T-helper 1 cell treated with Interleukin-12 subunit alpha and Interleukin-12 subunit beta and Interleukin-4 antibody, amounts not matched to agents 30 ng/mL and 1 ng/mL, for 36 hours (primary cell): ENCODE results near the gene FN1. TPM values are rescaled to one million over a fixed set of nuclear protein-coding genes. Genes with fewer than 3 reads are reported as not detected.

Experiments used
- intact Hi-C: fragments of 100-400 bp; cut with micrococcal nuclease; formaldehyde crosslinking; loops from one replicate; pipeline ENCODE4 v1.15.1; 2024
- total RNA-seq: library from RNA; stranded (reverse); gene quantifications from 2 replicates; pipeline ENCODE4 v1.2.3, GENCODE V29; 2022

Gene FN1
- total RNA-seq, 1 donor from 2014 or later = 11.5 TPM

DNA sequence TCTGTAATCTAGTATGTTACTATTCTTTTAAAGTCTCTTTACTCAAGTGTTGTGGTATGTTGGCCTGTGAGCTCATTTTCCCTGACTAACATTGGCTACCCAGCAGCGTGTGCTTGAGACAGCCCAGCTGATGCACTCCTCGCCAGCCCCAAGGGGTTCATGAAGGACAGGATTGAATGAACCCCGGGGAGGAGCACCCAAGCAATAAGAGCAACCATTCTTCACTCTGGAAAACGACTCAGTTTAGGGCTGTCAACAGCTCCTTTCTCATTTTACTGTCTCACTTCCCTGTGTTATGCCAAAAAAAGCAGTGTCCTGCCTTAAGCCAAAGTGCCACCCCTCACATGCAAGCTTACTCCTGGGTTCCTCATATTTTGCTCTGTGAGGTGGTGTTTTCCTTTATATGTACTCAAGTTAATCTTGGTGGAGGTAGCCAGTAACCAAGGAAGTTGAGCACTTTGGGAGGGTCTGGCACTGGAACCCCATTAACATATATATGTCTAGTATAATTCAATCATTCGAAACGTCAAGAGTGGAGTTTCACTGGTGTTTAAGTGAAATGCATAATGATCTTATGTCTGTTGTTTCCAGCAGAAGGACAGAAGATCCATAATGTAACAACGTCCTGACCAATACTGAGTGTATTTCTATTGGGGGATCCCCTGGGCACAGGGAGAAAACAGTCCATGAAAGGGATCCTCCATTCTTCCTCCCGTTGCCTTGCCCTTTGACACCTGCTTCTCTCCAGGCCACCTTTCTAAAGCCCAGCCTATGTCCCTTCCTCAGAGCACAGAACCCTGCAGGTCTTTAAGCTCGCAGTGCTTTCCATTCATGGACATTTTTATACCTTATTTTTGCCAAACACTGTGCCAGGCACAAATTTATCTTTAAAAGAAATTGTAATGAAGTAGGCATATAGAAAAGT, 80.8 kb downstream of the FN1 start:
- intact Hi-C loops = no loop called here

- intact Hi-C loops = no loop called here
Observed at GRCh38 chr2:215352602-215353001, 83.3 kb downstream of the FN1 start.

DNA sequence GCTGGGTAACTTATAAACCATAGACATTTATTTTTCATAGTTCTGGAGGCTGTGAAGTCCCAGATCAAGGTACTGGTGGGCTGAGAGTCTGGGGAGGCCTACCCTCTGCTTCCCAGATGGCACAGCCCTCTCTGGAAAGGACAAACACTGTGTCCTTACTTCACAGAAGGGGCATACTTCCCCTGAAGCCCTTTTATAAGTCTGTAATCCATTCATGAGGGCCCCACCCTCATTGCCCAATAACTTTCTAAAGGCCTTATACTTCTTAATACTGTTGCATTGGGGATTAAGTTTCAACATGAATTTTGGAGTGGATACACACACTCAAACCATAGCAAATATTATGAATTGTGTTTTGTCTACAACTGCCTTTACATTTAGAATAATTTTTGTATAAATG, 88.0 kb downstream of the FN1 start:
- intact Hi-C loops = no loop called here

GRCh38 chr2:215338883-215339679, 96.8 kb downstream of the FN1 start:
- intact Hi-C loops = no loop called here

DNA sequence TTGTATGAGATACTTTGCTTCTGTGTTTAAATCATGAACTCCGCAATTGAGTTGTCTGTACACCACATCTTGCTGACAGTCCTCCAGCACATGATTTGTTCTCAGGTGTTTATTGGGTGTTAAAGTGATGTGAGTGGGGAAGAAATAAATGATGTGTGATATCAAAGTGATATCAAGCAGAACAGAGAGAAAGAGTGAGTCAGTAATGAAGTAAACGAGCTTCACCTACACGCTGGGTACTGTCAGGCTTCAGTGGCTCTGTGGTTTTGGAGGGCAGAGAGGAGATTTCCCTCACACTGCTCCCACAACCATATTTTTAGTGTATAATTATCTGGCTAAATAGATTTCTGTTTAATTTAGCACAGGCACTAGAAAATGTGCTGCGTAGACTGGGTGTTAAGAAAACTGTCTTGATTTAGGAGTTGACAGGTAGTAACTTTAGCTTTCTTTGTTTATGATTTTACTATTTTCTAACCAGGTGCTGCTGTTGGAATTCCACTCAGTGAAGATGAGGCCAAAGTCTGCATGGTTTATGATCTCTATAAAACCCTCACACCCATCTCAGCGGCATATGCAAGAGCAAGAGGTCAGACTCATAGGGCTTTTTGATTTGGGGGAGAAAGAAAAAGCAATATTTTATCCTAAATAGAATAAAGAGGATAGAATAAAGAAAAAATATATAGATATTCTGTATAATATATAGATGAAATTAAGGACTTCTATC, 102.8 kb downstream of the FN1 start:
- intact Hi-C loops = loop anchor here (5.0 kb wide), 1 partner anchor 84 kb away; no protein-coding TSS in a partner anchor

DNA sequence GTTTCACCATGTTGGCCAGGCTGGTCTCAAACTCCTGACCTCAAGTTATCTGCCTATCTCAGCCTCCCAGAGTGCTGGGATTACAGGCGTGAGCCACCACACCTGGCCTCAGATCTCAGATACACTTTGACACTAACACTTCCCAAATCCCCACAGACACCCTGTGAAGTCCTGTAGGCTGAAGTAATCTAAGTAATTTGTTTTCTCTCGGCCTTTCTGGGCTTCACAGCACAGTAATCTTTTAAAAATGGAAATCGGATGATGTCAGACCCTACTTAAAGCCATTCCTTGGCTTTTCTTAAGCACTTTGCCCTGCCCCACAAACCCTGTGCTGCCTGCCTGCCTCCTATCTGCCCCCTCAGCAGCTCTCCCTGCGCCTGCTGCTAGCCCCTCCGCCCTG, 107.8 kb downstream of the FN1 start:
- intact Hi-C loops = no loop called here

DNA sequence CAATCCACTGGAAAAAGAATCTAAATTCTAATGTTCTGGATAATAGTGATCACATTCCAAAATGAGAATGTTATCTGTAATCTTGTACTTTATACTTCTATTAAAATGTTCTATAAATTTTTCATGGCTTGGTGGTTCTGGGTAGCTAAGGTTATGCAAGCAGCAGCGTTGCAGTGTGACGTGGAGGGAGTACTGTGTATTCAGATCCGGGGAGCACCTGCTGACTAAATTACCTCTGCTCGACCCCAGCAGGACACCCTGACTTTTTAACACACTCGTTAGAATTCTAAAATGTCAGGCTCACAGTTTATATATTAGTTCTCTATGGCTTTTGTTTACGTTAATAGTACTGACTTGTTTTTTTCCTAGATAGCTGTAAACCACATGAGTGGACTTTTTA, 111.1 kb downstream of the FN1 start:
- intact Hi-C loops = no loop called here

- intact Hi-C loops = no loop called here
Observed at GRCh38 chr2:215320679-215321078, 115.2 kb downstream of the FN1 start.

GRCh38 chr2:215320102-215320501, 115.8 kb downstream of the FN1 start:
- intact Hi-C loops = no loop called here

- intact Hi-C loops = loop anchor here (10.0 kb wide), 1 partner anchor 765 kb away; the partner anchor contains the start of genes PECR and TMEM169
Observed at GRCh38 chr2:215319500-215319899, 116.4 kb downstream of the FN1 start.

- intact Hi-C loops = loop anchor here (10.0 kb wide), 1 partner anchor 768 kb away; the partner anchor contains the start of genes PECR and TMEM169
Observed at GRCh38 chr2:215316336-215316735, 119.5 kb downstream of the FN1 start.

DNA sequence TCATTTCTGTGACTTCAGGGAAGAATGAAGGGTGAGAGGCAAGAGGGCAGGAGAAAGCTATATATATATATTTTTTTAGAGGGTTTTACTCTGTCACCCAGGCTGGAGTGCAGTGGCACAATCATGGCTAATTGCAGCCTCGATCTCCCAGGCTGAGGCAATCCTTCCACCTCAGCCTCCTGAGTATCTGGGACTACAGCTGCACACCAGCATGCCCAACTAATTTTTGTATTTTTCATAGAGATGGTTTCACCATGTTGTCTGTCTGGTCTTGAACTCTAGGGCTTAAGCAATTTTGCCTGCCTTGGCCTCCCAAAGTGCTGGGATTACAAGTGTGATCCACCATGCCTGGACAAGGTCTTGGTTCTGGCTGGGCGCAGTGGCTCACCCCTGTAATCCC, 120.6 kb downstream of the FN1 start:
- intact Hi-C loops = loop anchor here (10.0 kb wide), 1 partner anchor 770 kb away; the partner anchor contains the start of genes PECR and TMEM169

GRCh38 chr2:215314896-215315295, 121.0 kb downstream of the FN1 start:
- intact Hi-C loops = loop anchor here (5.0 to 10.0 kb wide), 2 partner anchors 702 to 770 kb away; partner anchors contain the start of genes PECR and TMEM169

DNA sequence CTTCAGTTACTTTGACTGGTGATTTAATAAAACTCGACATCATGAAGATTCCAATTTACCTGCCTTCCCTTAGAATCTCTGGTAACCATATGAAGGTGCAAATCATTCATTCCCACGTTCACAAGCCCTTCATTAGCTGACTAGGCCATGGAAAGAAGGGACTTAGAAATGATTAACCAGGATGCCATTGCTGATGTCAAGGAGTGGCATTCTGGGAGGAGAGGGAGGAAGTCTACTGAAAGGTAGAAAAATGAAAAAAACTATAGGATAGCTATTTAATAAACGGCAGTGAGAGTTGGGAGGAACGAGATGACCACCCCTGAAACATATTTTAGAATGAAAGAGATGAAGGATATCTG, 122.6 kb downstream of the FN1 start:
- intact Hi-C loops = loop anchor here (2.0 to 10.0 kb wide), 4 partner anchors 704 to 1186 kb away; partner anchors contain the start of genes PECR, RPL37A and TMEM169

DNA sequence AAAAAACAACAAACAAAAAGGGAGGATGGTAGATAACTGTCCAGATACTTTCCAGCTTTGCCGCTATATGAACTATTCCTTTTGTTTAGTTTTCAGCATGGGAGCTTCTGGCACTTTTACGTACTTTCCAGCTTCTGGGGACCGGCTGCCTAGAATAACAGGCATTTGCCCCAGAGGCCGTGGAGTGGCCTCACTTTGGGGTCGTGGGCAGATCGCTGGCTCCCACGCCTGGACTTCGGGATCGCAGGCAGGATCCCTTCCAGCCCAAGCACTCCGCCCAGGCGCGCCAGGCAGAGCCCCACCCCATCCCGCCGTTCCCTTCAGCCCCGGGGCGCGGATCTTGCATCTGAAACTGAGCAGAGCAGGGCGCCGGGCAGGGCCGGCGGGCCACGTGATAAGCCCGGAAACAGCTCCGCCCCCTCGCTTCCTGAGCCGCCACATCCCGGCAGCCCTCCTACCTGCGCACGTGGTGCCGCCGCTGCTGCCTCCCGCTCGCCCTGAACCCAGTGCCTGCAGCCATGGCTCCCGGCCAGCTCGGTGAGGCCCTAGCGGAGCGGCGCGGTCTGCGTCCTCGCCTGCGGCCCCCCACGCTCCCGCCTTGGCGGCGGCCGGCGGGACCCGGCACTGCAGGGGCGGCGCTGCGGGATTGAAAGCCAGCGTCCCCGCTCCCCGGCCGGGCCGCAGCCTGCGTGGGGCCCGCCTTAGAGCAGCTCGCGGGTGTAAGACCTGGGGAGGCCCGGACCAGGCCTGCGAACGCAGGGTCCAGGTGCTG, 124.1 kb downstream of the FN1 start, which contains the start of gene ATIC:
TSS of gene ATIC (plus strand) at position 435 of the 772 bp plus-strand sequence. CDS start at position 519, 84 bp downstream.
- intact Hi-C loops = loop anchor here (1.0 to 10.0 kb wide), 8 partner anchors 41 to 1187 kb away; partner anchors contain the start of genes BARD1, FN1, PECR and RPL37A

DNA sequence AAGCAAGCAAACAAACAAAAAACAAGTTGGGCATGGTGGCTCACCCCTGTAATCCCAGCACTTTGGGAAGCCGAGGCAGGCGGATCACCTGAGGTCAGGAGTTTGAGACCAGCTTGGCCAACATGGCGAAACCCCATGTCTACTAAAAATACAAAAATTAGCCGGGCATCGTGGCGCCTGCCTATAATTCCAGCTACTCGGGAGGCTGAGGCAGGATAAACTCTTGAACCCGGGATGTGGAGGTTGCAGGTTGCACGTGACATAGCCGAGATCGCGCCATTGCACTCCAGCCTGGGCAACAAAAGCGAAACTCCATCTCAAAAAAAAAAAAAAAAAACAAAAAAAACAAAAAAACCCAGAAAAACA, 124.6 kb downstream of the FN1 start:
- intact Hi-C loops = loop anchor here (1.0 to 10.0 kb wide), 4 partner anchors 40 to 774 kb away; partner anchors contain the start of genes FN1, PECR and TMEM169
